SHP77 (cell line): ENCODE results near the gene ALOX5.
"Not testable (repeated sequence)": the region's sequence is repeated elsewhere in the genome, so short reads cannot be mapped to it uniquely, and the experiment has no call there.

Source experiments
- DNase-seq, 2 experiments: peaks; one replicate each; lab custom pipeline; 2025; lab: John Stamatoyannopoulos, UW

Gene ALOX5

DNA sequence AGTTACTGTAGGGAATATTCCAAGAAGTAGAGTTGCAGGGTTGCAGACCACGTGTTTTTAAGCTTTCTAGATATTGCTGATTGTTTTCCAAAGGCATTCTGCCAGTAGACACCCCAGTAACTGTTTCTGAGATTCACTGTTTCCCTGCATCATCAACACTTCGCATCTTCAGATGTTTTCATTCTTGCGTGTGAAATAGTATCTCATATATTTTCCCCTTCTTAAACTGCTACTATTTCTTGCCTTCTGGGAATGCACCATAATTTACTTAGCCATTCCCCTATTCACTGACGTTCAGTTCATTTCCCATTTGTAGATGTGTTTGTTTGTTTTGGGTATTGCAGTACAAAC is 30.7 kb downstream of the ALOX5 start:
- no peak for DNase-seq

DNA sequence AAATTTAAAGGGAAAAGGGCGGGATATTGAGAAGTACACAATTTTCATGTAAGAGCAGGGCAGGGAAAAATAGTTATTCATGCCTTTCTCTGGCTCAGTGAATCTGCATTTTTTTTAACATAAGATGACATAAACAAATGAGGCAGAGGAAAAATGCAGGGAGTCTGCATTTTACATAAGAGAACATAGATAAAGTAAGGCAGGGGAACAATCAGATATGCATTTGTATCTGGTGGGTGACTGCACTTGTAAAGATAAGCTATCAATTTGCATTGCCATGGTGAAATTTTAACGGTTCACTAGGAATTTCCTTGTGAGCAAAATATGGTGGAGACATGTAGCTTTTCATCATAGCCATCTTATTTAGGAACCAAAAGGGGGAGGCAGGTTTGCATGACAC is 33.5 kb downstream of the ALOX5 start:
- DNase-seq = no peak

- peak; percentile 6 to 22 for DNase-seq
These were observed 34.7 kb downstream of the ALOX5 start for GRCh38 chr10:45408421-45409319.

GRCh38 chr10:45409347-45409746 is 35.3 kb downstream of the ALOX5 start:
- DNase-seq = not testable (repeated sequence)

DNA sequence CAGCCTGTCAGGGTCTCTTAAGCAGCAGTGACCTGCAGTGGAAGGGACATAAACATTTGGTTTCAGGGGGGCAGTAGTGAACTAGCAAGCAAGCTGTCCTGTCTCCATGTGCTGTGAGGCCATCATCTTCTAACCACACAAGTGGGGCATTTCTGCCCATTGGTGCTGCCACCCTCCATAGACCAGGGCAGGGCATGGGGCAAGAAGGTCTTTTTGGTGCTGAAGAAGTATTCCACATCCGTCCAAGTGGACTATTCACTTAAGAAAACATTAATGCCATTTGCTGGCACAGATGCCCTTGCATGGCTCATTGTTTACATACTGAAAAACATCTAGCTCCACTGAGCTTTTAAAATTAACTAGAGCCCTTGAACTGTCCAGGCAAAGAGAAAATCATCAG is 35.8 kb downstream of the ALOX5 start:
- no peak for DNase-seq

- DNase-seq = no peak
These were observed 36.4 kb downstream of the ALOX5 start for GRCh38 chr10:45410489-45410806.

DNA sequence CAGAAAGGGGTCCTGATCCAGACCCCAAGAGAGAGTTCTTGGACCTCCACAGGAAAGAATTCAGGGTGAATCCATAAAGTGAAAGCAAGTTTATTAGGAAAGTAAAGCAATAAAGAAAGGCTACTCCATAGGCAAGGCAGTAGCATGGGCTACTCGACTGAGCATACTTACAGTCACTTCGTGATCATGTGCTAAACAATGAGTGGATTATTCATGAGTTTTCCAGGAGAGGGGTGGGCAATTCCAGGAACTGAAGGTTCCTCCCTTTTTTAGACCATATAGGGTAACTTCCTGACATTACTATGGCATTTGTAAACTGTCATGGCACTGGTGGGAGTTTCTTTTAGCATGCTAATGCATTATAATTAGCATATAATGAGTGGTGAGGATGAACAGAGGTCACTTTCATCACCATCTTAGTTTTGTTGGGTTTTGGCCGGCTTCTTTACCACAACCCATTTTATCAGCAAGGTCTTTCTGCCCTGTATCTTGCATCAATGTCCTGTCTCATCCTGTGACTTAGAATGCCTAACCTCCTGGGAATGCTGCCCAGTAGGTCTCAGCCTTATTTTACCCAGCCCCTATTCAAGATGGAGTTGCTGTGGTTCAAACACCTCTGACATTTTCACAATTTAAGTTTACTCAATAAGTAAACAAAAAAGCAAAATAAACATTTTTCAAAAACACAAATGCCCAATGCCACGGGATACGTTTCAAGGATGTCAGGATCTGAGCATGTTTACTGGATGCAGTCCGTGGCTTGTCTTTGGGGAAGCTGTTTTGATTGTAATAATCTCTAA is 37.0 kb downstream of the ALOX5 start:
- DNase-seq = no peak

DNA sequence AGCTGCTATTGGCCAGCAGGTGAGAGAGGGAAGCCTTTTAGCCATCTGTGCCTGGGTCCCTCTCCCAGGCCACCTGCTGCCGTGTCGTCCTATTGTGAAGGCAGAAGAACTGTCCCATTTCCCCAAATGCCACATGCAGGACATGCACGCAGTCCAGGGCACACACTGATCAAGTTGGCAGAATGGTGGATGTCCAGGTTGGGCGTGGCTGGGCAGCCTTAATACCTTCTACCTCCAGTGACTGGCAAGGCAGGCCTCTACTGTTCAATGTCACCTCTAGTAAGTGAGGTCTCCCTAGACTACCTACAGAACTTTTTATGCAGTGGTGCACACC is 37.6 kb downstream of the ALOX5 start:
- no peak for DNase-seq

DNA sequence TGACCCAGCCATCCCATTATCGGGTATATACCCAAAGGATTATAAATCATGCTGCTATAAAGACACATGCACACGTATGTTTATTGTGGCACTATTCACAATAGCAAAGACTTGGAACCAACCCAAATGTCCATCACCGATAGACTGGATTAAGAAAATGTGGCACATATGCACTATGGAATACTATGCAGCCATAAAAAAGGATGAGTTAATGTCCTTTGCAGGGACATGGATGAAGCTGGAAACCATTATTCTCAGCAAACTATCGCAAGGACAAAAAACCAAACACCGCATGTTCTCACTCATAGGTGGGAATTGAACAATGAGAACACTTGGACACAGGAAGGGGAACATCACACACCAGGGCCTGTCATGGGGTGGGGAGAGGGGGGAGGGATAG is 41.0 kb downstream of the ALOX5 start:
- DNase-seq = not testable (repeated sequence)

- no peak for DNase-seq
These were observed 42.6 kb downstream of the ALOX5 start for GRCh38 chr10:45416603-45417002.

DNA sequence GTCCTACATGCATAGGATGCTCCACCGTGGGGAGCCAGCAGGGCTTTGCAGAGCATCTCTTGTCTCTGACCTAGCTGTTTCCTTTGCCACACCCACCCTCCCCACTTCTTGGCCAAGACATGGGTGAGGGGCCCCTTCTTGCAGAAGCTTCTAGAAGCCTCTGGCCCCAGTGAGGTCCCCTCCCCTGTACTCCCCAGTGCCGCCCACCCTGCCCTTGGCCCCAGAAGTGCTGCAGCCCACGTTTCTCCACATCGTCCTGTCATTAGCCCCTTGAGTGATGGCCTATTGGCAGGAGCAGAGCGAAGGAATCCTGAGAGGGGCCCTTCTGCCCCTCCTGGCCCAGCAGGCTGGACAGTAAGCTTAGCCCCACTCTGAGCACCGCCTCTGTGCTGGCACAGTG is 43.7 kb downstream of the ALOX5 start:
- no peak for DNase-seq

DNA sequence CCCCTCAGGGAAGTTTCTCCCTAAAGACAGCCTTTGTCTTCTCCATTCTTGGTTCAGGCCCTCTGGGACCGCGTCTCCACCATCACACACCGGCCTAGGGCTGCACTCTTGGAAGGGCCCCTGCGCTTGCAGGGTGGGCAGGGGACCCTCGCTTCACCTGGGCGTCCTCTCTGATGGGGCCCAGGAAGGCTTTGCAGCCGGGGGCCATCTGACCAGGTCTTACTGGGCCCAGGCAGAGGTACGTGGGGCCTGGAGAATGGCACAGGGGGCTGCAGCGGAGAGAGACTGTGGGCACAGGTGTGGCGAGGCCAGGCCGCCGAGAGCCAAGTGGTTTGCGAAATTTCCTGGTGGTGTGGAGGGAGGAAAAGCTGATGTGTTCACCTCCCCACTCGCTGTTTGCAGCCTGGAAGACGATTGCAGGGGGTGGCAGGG is 44.4 kb downstream of the ALOX5 start:
- DNase-seq = no peak

DNA sequence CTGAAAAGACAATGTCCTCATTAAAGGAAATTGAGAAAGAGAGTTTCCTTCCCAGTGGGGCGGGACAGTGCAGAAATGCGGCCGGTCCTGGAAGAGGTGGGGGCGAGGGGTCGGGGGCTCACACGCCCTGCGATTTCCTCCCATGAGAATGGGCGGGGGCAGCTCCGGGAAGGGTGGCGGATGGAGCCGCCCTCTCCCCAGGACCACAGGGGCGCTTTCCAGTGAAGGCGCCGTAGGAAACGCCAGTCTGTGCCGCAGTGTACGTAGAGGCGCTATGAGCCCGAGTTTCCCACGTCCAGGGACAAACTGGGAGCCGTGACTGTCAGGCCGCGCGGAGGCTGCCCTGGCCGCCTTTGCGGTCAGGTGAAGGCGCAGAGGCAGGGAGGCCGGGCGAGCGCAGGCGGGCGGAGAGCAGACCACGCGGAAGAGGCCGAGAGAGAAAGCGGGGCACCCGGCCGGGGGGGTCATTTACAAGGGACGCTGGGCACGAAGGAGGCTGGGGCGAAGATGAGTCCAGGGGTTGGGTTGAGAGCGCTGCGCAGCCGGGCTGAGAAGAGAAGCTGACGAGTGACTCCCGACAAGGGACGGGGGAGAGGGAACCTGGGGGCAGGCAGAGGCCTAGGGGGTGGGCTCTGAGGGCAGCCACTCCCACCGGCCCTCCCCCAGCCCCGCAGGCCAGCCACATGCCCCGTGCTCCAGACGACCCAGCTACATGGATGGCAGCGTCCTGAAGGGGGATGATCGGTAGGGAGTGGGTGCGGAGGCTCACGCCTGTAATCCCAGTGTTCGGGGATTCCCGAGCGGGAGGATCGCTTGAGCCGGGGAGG is 45.0 kb downstream of the ALOX5 start:
- DNase-seq = no peak

DNA sequence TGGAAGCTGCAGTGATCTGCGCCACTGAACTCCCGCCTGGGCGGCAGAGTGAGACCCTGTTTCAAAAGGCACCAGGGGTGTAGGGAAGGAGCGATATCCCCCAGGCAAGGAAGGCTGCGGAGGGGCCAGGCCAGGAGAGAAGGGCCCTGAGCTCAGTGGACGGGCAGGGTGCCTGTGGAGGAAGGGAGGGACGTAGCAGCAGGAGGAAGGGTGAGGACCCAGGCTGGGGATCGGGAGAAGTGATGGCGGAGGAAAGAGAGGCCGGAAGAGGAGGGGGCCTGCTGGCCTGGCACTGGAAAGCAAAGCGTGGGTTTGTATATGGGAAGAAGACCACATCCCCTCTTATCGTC is 45.6 kb downstream of the ALOX5 start:
- no peak for DNase-seq

- peak; percentile 49 to 58 for DNase-seq
These were observed 46.6 kb downstream of the ALOX5 start for GRCh38 chr10:45420453-45421192.

GRCh38 chr10:45421221-45422097 is 47.4 kb downstream of the ALOX5 start:
- DNase-seq = no peak

DNA sequence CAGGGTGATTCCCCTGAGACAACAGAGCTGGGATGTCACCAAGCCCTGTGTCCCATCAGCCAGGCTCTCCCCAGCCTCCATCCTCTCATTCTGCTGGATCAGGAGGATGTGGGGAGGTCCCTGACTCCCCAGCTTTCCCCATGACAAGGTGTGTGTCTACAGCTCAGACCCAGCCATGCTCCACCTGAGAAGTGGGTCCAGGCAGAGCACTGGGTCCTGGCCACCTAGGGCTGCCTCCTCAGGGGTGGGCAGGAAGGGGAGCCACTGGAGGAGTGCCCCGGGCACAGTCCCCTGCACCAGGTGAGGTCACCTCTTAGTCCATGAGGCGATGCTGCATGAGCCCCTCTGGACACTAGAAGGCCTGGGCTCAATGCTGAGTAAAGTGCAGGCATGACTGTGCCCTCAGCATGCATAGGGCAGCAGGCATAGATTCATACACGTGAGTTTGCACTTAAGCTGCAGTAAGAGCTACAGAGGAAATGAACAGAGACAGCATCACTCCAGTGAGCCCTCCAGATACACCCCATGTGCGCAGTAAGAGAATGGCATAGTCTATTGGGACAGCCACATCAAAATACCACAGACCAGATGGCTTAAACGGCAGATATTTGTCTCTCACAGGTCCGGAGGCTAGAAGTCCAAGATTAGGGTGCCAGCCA is 48.3 kb downstream of the ALOX5 start:
- DNase-seq = no peak

DNA sequence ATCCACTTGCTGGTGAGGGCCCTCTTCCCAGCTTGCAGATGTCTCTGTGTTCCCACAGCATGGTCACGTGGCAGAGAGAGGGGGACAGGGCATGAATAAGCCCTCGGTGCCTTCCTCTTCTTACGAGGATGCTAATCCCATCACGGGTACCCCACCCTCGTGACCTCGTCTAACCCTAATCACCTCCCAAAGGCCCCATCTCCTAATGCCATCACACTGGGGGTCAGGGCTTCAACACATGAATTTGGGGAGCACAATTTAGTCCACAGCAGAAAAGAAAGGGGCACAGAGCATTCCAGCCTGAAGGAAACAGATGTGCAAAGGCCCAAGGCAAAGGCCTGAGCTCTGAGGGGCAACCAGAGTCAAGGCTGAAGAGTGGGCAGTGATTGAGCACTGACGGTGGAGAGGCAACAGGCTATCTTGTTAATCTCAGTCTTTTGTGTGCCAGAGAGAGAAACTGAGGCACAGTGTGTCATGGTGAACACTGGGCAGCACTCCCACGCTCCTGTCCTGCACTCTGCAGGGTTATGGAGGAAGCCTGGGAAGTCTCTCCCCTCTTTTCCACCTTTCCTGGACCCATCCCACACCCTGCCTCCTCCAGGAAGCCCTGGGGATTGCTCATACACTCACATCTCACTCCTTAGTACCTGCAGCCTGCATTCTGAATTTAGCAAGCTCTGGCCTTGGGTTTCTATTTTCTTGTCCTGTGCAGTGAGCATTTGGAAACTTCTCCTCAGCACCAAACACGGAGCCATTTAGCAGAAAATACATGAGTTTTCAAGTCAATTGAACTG is 49.0 kb downstream of the ALOX5 start:
- no peak for DNase-seq

DNA sequence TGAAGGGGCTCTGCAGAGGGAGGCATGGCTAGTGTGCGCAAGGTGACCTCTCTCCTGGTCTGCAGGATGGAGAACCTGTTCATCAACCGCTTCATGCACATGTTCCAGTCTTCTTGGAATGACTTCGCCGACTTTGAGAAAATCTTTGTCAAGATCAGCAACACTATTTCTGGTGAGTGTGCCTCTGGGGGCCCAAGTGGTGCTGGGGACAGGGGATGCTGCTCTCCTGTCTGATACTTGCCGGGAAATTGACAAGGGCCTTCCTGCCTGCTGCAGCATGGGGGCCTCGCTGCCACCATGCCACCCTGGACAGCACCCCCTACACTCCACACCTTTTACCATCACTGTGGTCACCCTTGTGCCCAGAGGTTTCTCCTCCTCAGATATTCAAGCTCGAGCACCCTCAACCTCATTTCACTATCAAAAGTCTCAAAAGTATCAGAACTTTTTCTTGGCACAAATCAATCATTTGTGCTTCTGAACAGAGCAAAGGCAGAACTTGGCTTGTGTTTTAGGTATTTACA is 50.0 kb downstream of the ALOX5 start:
- no peak for DNase-seq
